Nephron (organoid): ENCODE data around the gene GALNT7.

ENCODE experiments used
- H3K27ac Mint-ChIP-seq, 3 experiments: 2 replicates each; pipeline ENCODE4 v1.8.0; 2020; ENCODE audit warnings: mixed read lengths in 3 of 3, mild to moderate bottlenecking in 2 of 3, moderate library complexity in 1 of 3
- H3K27me3 Mint-ChIP-seq: 2 replicates; pipeline ENCODE4 v1.8.0; 2021; ENCODE audit warnings: low read depth, mild to moderate bottlenecking, moderate library complexity, mixed read lengths
- H3K36me3 Mint-ChIP-seq: 2 replicates; pipeline ENCODE4 v1.8.0; 2020; ENCODE audit warnings: low read depth, mixed read lengths
- H3K4me1 Mint-ChIP-seq: 2 replicates; pipeline ENCODE4 v1.8.0; 2020; ENCODE audit warnings: mixed read lengths
- H3K4me3 Mint-ChIP-seq, 3 experiments: 2 replicates each; pipeline ENCODE4 v1.8.0; 2020; ENCODE audit warnings: mild to moderate bottlenecking in 3 of 3, mixed read lengths in 3 of 3, moderate library complexity in 2 of 3
- H3K9me3 Mint-ChIP-seq: 2 replicates; pipeline ENCODE4 v1.8.0; 2020; ENCODE audit warnings: mixed read lengths
- CTCF ChIP-seq, 3 experiments: fragments of 200-600 bp; sonication (generic); IDR thresholded peaks; one replicate each; pipeline ENCODE4 v1.5.0; 2021; ENCODE audit warnings: antibody characterized with exemption in 3 of 3; ENCODE audit not compliant: unreplicated experiment in 3 of 3

Gene GALNT7

GRCh38 chr4:173128199-173128890 lies 40.3 kb upstream of the GALNT7 start:
- peaks cover 3% of the 10 kb centered on the region for H3K27me3 Mint-ChIP-seq
- H3K27ac Mint-ChIP-seq: no peak overlapping the region
- H3K36me3 Mint-ChIP-seq: no peaks in the 10 kb centered on the region
- TF ChIP-seq CTCF (IDR thresholded peaks at IDR 0.05; ENCODE audit: unreplicated experiment in 3 of 3): no peak
- peaks cover 15% of the 10 kb centered on the region for H3K4me1 Mint-ChIP-seq
- H3K4me3 Mint-ChIP-seq: no peak overlapping the region
- H3K9me3 Mint-ChIP-seq: no peaks in the 10 kb centered on the region

- Mint-ChIP-seq H3K36me3 (no peaks in the 10 kb centered on the region), H3K9me3 (no peaks in the 10 kb centered on the region), H3K4me3 (no peak overlapping the region), H3K27me3 (peaks cover 3% of the 10 kb centered on the region), H3K4me1 (peaks cover 17% of the 10 kb centered on the region), H3K27ac (no peak overlapping the region)
- no peak for TF ChIP-seq CTCF (IDR thresholded peaks at IDR 0.05; ENCODE audit: unreplicated experiment in 3 of 3)
Measured at GRCh38 chr4:173130687-173131086, 37.9 kb upstream of the GALNT7 start.

GRCh38 chr4:173134426-173134825 lies 34.2 kb upstream of the GALNT7 start:
- Mint-ChIP-seq H3K36me3 (no peaks in the 10 kb centered on the region), H3K4me1 (peaks cover 29% of the 10 kb centered on the region), H3K9me3 (no peaks in the 10 kb centered on the region), H3K27me3 (no peaks in the 10 kb centered on the region), H3K4me3 (no peak overlapping the region), H3K27ac (no peak overlapping the region)
- no peak for TF ChIP-seq CTCF (IDR thresholded peaks at IDR 0.05; ENCODE audit: unreplicated experiment in 3 of 3)

- H3K4me3 Mint-ChIP-seq: no peak overlapping the region
- TF ChIP-seq CTCF (IDR thresholded peaks at IDR 0.05; ENCODE audit: unreplicated experiment in 3 of 3): no peak
- H3K9me3 Mint-ChIP-seq: no peaks in the 10 kb centered on the region
- no peaks in the 10 kb centered on the region for H3K36me3 Mint-ChIP-seq
- peaks cover 32% of the 10 kb centered on the region for H3K4me1 Mint-ChIP-seq
- no peaks in the 10 kb centered on the region for H3K27me3 Mint-ChIP-seq
- H3K27ac Mint-ChIP-seq: no peak overlapping the region
Measured at GRCh38 chr4:173135241-173135847, 33.3 kb upstream of the GALNT7 start.

- Mint-ChIP-seq H3K4me3 (no peak overlapping the region), H3K27me3 (no peaks in the 10 kb centered on the region), H3K27ac (peak overlapping the region in 1 of 3 experiments; percentile 37), H3K36me3 (no peaks in the 10 kb centered on the region), H3K4me1 (peaks cover 15% of the 10 kb centered on the region), H3K9me3 (no peaks in the 10 kb centered on the region)
- no peak for TF ChIP-seq CTCF (IDR thresholded peaks at IDR 0.05; ENCODE audit: unreplicated experiment in 3 of 3)
Measured at GRCh38 chr4:173138624-173139023, 30.0 kb upstream of the GALNT7 start.

GRCh38 chr4:173139561-173139960 lies 29.1 kb upstream of the GALNT7 start:
- H3K4me3 Mint-ChIP-seq: no peak overlapping the region
- no peak overlapping the region for H3K27ac Mint-ChIP-seq
- no peak for TF ChIP-seq CTCF (IDR thresholded peaks at IDR 0.05; ENCODE audit: unreplicated experiment in 3 of 3)
- H3K4me1 Mint-ChIP-seq: peaks cover 20% of the 10 kb centered on the region
- no peaks in the 10 kb centered on the region for H3K27me3 Mint-ChIP-seq
- no peaks in the 10 kb centered on the region for H3K36me3 Mint-ChIP-seq
- H3K9me3 Mint-ChIP-seq: no peaks in the 10 kb centered on the region
